ENCODE measurements around the gene MAN1A1. TPM values are rescaled to one million over a fixed set of nuclear protein-coding genes. Genes with fewer than 3 reads are reported as not detected.

The MAN1A1 gene
- polyA plus RNA-seq, 4 donors = 50.6 to 123 (median 94.3) TPM

GRCh38 chr6:119278625-119279024 is 70.9 kb downstream of the MAN1A1 start:
- DNase-seq (ENCODE audit: low read depth in 4 of 4, low spot score in 3 of 4) = no peak

GRCh38 chr6:119277052-119277451 is 72.5 kb downstream of the MAN1A1 start:
- DNase-seq (ENCODE audit: low read depth in 4 of 4, low spot score in 3 of 4) = no peak

- DNase-seq (ENCODE audit: low read depth in 4 of 4, low spot score in 3 of 4) = no peak
Measured at GRCh38 chr6:119276211-119276610, 73.3 kb downstream of the MAN1A1 start.

DNA sequence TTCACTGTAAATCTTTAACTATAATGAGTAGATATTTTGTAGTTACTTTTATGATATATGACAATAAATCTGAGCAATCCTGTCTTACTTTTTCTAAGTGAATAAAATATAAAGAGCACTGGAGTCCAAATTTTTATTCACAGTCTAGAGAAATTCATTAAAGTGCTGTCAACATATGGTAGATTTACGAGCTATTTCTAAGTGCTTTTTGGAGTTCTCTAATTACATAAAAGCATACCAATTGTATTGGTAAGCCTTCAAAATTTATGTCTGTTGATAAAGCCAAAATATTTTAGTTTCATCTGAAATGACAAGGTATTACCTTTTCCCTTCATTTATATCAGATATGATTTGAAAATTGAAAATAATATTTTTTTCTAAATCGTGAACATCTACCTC is 75.4 kb downstream of the MAN1A1 start:
- DNase-seq (ENCODE audit: low read depth in 4 of 4, low spot score in 3 of 4) = no peak

GRCh38 chr6:119273272-119274196 is 76.0 kb downstream of the MAN1A1 start:
- no peak for DNase-seq (ENCODE audit: low read depth in 4 of 4, low spot score in 3 of 4)

DNA sequence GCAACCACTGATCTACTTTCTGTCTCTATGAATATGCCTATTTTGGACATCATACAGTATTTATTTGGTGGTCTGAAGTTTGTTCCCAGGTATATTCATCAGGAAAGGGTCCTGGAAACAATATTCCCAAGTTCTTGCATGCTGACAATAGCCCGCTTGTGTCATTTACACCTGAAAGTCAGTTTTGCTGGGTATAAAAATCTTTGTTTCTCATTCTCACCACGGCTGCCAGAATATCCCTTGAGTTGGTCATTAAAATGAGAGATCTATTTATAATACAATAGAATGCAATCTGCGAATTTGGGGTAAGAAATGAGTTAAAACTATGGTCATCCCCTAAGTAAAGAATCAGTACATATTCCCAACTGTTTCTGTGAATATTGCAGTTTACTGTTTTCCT is 79.0 kb downstream of the MAN1A1 start:
- DNase-seq (ENCODE audit: low read depth in 4 of 4, low spot score in 3 of 4) = no peak

GRCh38 chr6:119269266-119270103 is 80.1 kb downstream of the MAN1A1 start:
- DNase-seq (ENCODE audit: low read depth in 4 of 4, low spot score in 3 of 4) = no peak

- DNase-seq (ENCODE audit: low read depth in 4 of 4, low spot score in 3 of 4) = no peak
Measured at GRCh38 chr6:119267126-119267905, 82.2 kb downstream of the MAN1A1 start.

DNA sequence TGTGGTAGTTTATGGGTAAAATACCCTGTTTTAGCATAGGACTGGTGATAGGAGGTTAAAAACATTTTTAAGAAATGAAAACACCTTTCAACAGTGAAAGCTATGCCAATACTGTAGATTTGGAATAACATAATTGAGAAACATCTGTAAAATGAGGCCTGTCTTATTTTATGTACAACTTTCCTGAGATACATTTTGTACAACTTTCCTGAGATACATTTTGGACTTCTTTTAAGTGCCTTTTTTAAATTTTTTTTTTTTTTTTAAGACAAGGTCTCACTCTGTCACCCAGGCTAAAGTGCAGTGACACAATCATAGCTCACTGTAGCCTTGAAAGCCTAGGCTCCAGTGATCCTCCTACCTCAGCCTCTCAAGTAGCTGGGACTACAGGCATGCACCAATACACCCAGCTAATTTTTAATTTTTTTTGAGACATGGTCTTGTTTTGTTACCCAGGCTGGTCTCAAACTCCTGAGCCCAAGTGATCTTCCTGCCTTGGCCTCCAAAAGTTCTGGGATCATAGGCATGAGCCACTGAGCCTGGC is 84.6 kb downstream of the MAN1A1 start:
- no peak for DNase-seq (ENCODE audit: low read depth in 4 of 4, low spot score in 3 of 4)

DNA sequence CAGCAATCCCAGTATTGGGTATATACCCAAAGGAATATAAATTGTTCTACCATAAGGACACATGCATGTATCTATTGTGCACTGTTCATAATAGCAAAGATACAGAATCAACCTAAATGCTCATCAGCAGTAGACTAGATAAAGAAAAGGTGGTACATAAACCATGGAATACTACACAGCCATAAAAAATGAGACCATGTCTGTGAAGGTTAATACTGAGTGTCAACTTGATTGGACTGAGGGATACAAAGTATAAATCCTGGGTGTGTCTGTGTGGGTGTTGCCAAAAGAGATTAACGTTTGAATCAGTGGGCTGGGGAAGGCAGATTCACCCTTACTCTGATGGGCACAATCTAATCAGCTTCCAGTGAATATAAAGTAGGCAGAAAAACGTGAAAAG is 86.9 kb downstream of the MAN1A1 start:
- DNase-seq (ENCODE audit: low read depth in 4 of 4, low spot score in 3 of 4) = no peak

DNA sequence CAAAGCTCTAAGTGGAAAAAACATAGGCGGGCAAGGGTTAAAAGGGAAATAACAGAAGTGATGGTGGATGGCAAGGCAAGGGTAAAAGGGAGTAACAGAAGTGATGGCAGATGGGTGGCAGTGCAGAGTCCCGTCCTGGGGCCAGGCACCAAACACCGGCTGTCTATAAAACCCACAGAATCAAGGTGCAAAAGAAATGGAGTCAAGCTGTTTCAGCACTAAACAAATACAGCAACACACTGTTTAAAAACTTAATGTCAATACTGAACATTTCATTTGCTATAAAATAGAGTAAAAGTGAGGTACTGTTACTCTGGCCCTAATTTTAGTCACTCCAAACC is 87.6 kb downstream of the MAN1A1 start:
- DNase-seq (ENCODE audit: low read depth in 4 of 4, low spot score in 3 of 4) = no peak

- no peak for DNase-seq (ENCODE audit: low read depth in 4 of 4, low spot score in 3 of 4)
Measured at GRCh38 chr6:119259027-119259426, 90.5 kb downstream of the MAN1A1 start.

DNA sequence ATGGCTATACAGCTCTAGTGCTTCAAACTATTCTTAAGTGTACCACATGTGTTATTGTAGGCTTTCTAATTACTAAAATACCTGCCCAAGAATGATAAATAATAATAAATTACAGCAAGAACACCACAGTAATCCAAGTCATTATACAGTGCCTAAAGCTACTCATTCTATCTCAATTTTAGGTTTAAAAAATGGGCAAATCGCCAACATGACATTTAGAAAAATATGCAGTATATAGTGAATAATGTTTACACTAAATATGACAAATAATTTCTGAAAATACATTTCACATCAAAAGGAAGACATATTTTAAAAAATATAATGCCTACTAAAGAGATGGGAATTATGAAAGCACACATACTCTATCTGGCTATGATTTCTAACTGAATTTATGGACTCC is 91.8 kb downstream of the MAN1A1 start:
- no peak for DNase-seq (ENCODE audit: low read depth in 4 of 4, low spot score in 3 of 4)

DNA sequence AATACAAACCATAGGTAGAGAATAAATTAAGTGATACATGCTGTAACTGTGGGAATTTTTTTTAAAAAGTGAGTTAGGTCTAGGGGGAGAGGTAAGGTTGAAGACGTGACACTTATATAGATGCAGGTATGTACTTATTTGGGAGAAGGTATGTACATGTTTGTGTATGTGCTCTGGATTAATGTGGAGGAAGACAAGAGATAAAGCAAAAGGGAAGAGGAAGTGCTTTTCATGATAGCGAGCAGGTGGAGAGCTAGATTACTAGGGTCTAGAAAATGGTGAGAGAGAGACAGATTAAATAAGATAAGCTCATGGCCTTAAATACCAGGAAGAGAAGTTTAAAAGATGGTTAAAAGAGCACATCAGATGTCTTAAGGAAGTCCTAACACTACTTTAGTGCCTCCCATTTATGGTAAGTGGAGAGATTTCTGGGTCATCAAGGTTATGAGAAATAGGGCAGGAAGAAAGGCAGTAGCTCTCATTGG is 92.5 kb downstream of the MAN1A1 start:
- DNase-seq (ENCODE audit: low read depth in 4 of 4, low spot score in 3 of 4) = no peak

DNA sequence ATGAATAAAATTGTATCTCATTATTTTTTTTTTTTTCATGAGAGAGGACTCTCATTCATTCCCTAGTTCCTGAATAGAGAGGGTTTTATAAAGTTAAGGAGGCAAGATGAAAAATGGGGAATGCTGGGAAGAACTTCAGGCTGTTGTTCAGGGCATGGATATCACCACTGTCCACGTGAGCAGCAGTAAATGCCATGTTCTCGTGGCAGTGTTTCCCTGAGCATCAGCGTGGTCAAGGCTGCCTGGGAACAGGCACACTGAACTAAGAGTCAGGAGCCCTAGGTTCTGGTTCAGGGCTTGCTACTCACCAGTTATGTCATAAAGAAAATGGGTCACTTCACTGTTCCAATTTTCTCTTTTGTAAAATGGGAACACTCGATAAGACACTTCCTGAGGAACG is 93.2 kb downstream of the MAN1A1 start:
- no peak for DNase-seq (ENCODE audit: low read depth in 4 of 4, low spot score in 3 of 4)

DNA sequence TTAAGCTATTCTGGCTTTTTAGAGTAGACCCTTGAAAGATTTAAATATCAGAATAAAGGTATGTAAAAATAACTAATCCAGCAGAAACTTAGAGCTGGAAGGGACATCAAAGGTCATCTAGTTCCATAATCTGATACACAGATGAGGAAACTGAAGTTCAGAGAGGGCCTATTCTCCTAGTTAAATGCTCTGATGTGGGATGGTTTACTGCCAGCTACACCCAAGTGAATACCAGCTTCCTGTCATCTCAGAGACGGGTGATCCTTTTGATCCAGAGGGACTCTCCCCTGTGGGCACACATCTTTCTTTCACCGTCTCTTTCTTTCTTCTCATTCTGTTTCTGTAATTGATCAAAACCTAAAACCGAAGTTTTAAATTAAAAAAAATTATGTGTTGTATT is 94.1 kb downstream of the MAN1A1 start:
- DNase-seq (ENCODE audit: low read depth in 4 of 4, low spot score in 3 of 4) = no peak

DNA sequence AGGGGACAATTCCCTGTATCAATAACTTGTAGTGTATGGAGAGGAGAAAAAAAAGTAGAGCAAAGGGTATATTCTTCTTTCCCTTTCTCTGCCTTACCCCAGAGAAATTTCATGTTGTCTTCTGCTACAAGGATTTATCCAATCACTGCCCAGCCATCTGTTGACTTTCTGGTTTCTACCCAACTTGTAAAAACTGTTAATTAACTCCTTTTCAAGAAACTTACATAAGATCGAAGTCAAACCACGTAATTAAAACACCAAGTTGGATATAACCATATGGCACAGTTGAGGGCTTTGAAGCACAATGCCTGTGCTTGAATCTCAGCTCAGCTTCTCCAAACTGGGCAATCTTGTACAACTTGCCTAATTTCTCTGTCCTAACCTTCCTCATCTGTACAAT is 99.5 kb downstream of the MAN1A1 start:
- DNase-seq (ENCODE audit: low read depth in 4 of 4, low spot score in 3 of 4) = no peak

DNA sequence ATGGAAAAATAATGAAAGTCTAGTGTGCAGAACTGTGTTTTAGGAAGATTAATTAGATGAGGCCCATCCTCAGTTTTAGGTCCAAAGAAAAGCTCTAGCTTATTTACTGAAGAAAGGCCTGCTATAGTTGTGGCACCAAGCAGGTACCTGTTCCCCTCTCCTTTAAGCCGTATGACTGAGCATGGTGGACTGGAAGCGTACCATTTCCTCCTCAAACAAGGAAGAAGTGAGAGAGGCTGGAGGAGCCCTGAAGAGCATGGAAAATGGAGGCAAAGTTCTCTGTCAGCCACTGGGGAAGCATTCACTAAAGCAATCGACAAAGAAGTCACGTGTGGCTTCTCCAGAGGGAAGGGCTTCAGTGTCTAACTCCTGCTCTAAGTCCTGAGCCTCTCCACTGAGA is 100.2 kb downstream of the MAN1A1 start:
- no peak for DNase-seq (ENCODE audit: low read depth in 4 of 4, low spot score in 3 of 4)

- no peak for DNase-seq (ENCODE audit: low read depth in 4 of 4, low spot score in 3 of 4)
Measured at GRCh38 chr6:119247504-119247903, 102.1 kb downstream of the MAN1A1 start.

DNA sequence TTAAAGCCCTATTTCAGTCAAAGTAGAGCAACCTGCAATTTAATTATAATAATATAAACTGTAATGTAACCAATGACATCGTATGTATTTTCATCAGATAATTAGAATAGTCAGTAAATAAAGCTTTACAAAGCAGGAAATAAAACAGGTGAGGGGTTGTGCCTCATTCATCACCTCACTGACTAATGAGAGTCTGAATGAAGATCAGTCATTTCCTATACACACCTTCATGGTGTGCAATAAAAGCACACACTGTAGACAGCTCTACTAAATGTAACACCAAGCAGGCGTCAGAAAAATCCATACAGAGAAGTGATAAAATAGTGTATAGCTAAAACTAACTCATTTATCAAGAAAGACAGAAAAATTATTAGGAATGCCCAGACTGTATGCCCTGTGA is 105.9 kb downstream of the MAN1A1 start:
- no peak for DNase-seq (ENCODE audit: low read depth in 4 of 4, low spot score in 3 of 4)

GRCh38 chr6:119243037-119243436 is 106.5 kb downstream of the MAN1A1 start:
- DNase-seq (ENCODE audit: low read depth in 4 of 4, low spot score in 3 of 4) = no peak

Data from left renal pelvis (tissue), 4 donors.